Esophagus squamous epithelium (tissue), 5 donors: ENCODE results near the gene ATXN1. TPM values are rescaled to one million over a fixed set of nuclear protein-coding genes. Genes with fewer than 3 reads are reported as not detected.
A peak's percentile ranks its signal among the peaks of the same experiment; 100 is the strongest.

Experiments used
- DNase-seq: peaks from one replicate; lab custom pipeline; 2025; lab: John Stamatoyannopoulos, UW
- H3K27ac ChIP-seq, 4 donors: fragments of 200-600 bp; sonication (generic); one replicate each; pipeline ENCODE4 v1.5.1; 2016 to 2019; ENCODE audit warnings: mild to moderate bottlenecking in 1 of 4
- H3K27me3 ChIP-seq, 4 donors: fragments of 200-600 bp; sonication (generic); 1 replicate in 3 of 4; 2 replicates in 1 of 4; pipeline versions ENCODE4 v1.5.1 to v1.6.0; 2017 to 2021; ENCODE audit warnings: antibody characterized with exemption in 1 of 4
- H3K36me3 ChIP-seq, 3 donors: fragments of 200-600 bp; sonication (generic); one replicate each; pipeline ENCODE4 v1.5.1; 2016 to 2019
- H3K4me1 ChIP-seq, 3 donors: fragments of 200-600 bp; sonication (generic); one replicate each; pipeline ENCODE4 v1.5.1; 2017 to 2019
- H3K4me3 ChIP-seq, 4 donors: fragments of 200-600 bp; sonication (generic); 1 replicate in 3 of 4; 2 replicates in 1 of 4; pipeline ENCODE4 v1.5.1; 2016 to 2019; ENCODE audit warnings: mild to moderate bottlenecking in 2 of 4, moderate library complexity in 1 of 4
- H3K9me3 ChIP-seq, 3 donors: fragments of 200-600 bp; sonication (generic); one replicate each; pipeline ENCODE4 v1.5.1; 2016 to 2019
- POLR2A ChIP-seq, 4 donors: fragments of 450-650 bp; IDR thresholded peaks; one replicate each; pipeline ENCODE4 v1.6.1; 2017; ENCODE audit warnings: antibody characterized with exemption in 4 of 4, mild to moderate bottlenecking in 4 of 4, moderate library complexity in 3 of 4
- WGBS, 2 donors: methylation state at CpG; one replicate each; pipeline ENCODE4 v1.1.5; 2018; 5-methylcytosine and 5-hydroxymethylcytosine counted together
- intact Hi-C: fragments of 100-400 bp; cut with DNase I; formaldehyde crosslinking; loops from one replicate; pipeline ENCODE4 v1.15.0; 2022
- total RNA-seq, 4 donors: library from RNA; depleted of rRNA; stranded (reverse); fragments of >200 nt; gene quantifications; one replicate each; pipeline ENCODE4 v1.1.0, GENCODE V29; 2016
- TF ChIP-seq, protein P1 (sequence below), 6 experiments: fragments of 450-650 bp in 4 of 6; fragments of 200-600 bp in 2 of 6; sonication (generic) in 2 of 6; IDR thresholded peaks; one replicate each; pipeline ENCODE4 v1.5.1; 2016 to 2019; ENCODE audit warnings: antibody characterized with exemption in 6 of 6, mild to moderate bottlenecking in 4 of 6, moderate library complexity in 4 of 6
- donor health status: DM: yes; HTN: yes; CAD: no.

Gene ATXN1
- total RNA-seq, 4 donors from 2014 or later, result 17.5 to 50.5 (median 28.5) TPM

DNA sequence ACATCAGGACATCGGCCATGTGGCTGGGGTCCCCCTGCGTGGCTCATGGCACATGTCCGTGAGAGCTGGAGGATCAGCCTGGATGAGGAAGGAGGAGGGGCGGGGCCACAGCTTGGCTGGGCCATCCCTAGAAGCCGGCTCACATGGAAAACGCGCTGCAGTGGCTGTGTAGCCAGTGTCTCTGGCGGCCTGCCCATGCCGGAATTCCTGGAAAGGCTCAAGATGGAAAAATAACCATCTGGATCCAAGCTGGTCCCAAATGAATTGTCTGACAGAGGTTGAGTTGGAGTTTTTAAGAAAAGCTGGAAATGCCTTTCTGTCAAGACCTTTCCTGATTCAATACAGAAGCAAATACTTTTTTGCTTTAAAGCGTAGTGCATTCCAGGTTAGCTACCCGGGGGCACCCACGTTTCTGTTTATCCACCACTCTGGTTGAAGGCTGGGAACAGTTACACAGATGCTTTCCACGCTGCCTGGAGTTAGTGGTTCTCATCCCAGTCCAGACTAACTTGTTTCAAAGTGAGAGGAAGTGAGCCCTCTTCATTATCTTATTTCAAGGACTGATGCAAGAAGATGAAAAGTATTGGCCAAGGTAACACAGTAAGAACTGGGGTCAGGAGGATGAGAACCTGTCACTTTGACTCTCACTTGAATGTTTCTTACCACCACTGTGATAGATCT is 423.8 kb downstream of the ATXN1 start:
- Histone ChIP-seq H3K9me3 (no peaks in the 10 kb centered on the region), H3K36me3 (no peaks in the 10 kb centered on the region), H3K27ac (peak overlapping the region in 2 of 4 donors; percentile 9 to 42), H3K4me3 (no peak overlapping the region), H3K4me1 (peaks cover 45 to 77% (median 51%) of the 10 kb centered on the region in 3 donors), H3K27me3 (no peaks in the 10 kb centered on the region)
- TF ChIP-seq, protein P1, sequence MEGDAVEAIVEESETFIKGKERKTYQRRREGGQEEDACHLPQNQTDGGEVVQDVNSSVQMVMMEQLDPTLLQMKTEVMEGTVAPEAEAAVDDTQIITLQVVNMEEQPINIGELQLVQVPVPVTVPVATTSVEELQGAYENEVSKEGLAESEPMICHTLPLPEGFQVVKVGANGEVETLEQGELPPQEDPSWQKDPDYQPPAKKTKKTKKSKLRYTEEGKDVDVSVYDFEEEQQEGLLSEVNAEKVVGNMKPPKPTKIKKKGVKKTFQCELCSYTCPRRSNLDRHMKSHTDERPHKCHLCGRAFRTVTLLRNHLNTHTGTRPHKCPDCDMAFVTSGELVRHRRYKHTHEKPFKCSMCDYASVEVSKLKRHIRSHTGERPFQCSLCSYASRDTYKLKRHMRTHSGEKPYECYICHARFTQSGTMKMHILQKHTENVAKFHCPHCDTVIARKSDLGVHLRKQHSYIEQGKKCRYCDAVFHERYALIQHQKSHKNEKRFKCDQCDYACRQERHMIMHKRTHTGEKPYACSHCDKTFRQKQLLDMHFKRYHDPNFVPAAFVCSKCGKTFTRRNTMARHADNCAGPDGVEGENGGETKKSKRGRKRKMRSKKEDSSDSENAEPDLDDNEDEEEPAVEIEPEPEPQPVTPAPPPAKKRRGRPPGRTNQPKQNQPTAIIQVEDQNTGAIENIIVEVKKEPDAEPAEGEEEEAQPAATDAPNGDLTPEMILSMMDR (IDR thresholded peaks at IDR 0.05), result no peak
- intact Hi-C loops, result loop anchor here (10.0 kb wide), 2 partner anchors 67 to 167 kb away; no protein-coding TSS in a partner anchor
- 30 to 40% methylated on average over 9 of the region's 13 CpGs for WGBS, 2 donors
- DNase-seq, result no peak

GRCh38 chr6:16336911-16337294 is 424.4 kb downstream of the ATXN1 start:
- no peak for DNase-seq
- Histone ChIP-seq H3K36me3 (no peaks in the 10 kb centered on the region), H3K27ac (peak overlapping the region in 2 of 4 donors; percentile 9 to 42), H3K4me1 (peaks cover 51 to 78% (median 54%) of the 10 kb centered on the region in 3 donors), H3K4me3 (no peak overlapping the region), H3K9me3 (no peaks in the 10 kb centered on the region), H3K27me3 (no peaks in the 10 kb centered on the region)
- TF ChIP-seq, protein P1 (IDR thresholded peaks at IDR 0.05), result no peak
- no peak for TF ChIP-seq POLR2A (IDR thresholded peaks at IDR 0.05)
- 42 to 44% methylated on average over 5 of the region's 6 CpGs for WGBS, 2 donors
- intact Hi-C loops, result loop anchor here (10.0 kb wide), 2 partner anchors 68 to 168 kb away; no protein-coding TSS in a partner anchor

GRCh38 chr6:16336056-16336818 is 425.0 kb downstream of the ATXN1 start:
- H3K4me1 ChIP-seq, result peaks cover 57 to 84% (median 60%) of the 10 kb centered on the region in 3 donors
- no peak overlapping the region for H3K4me3 ChIP-seq
- WGBS, 2 donors, result 50 to 55% methylated on average over 6 of the region's 6 CpGs
- intact Hi-C loops, result loop anchor here (10.0 kb wide), 2 partner anchors 69 to 169 kb away; no protein-coding TSS in a partner anchor
- H3K27me3 ChIP-seq, result no peaks in the 10 kb centered on the region
- no peaks in the 10 kb centered on the region for H3K36me3 ChIP-seq
- no peaks in the 10 kb centered on the region for H3K9me3 ChIP-seq
- no peak for DNase-seq
- TF ChIP-seq, protein P1 (IDR thresholded peaks at IDR 0.05), result peak in 1 of 6 experiments; percentile 50
- no peak for TF ChIP-seq POLR2A (IDR thresholded peaks at IDR 0.05)
- H3K27ac ChIP-seq, result peak overlapping the region in 2 of 4 donors; percentile 42 to 60

DNA sequence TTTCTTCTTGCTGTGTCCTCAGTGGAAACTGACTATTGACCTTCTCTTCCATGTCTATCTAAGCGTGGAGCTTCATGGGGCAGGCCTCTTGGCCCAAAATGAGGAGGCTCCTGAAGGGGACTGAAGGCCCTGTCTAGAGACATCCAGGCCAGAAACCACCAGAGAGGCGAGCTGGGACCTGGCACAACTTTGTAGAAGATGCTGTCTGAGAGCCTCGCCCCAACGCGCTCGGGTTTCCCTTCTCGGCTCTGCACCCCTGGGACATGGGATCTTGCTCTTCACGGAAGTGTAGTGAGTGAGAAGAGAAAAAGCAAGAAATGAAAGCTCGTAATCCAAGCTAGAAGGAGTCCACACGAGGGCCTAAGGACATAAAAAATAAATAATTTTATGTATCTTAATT is 426.1 kb downstream of the ATXN1 start:
- TF ChIP-seq POLR2A (IDR thresholded peaks at IDR 0.05), result no peak
- TF ChIP-seq, protein P1 (IDR thresholded peaks at IDR 0.05), result no peak
- Histone ChIP-seq H3K9me3 (no peaks in the 10 kb centered on the region), H3K4me3 (no peak overlapping the region), H3K27me3 (no peaks in the 10 kb centered on the region), H3K4me1 (peaks cover 60 to 87% (median 62%) of the 10 kb centered on the region in 3 donors), H3K27ac (peak overlapping the region; percentile 48 to 63 (median 59)), H3K36me3 (no peaks in the 10 kb centered on the region)
- 44 to 66% methylated on average over 9 of the region's 10 CpGs for WGBS, 2 donors
- DNase-seq, result no peak
- intact Hi-C loops, result loop anchor here (10.0 kb wide), 2 partner anchors 70 to 170 kb away; no protein-coding TSS in a partner anchor
